Esophagus muscularis mucosa (tissue), 4 donors: ENCODE measurements around the gene PCDH15. TPM values are rescaled to one million over a fixed set of nuclear protein-coding genes. Genes with fewer than 3 reads are reported as not detected.

Experiments
- DNase-seq: peaks from one replicate; pipeline ENCODE4 v3.0.0-alpha.2; 2017; ENCODE audit errors: extremely low spot score
- H3K27ac ChIP-seq, 4 donors: fragments of 200-600 bp; sonication (generic); replicated peaks in 1 of 4; 1 replicate in 3 of 4; 2 replicates in 1 of 4; pipeline ENCODE4 v1.5.1; 2016 to 2019; ENCODE audit warnings: mild to moderate bottlenecking in 1 of 4
- H3K27me3 ChIP-seq, 4 donors: fragments of 200-600 bp; sonication (generic); one replicate each; pipeline versions ENCODE4 v1.5.1 to v1.6.0; 2016 to 2019
- H3K36me3 ChIP-seq, 4 donors: fragments of 200-600 bp; sonication (generic); one replicate each; pipeline ENCODE4 v1.5.1; 2016 to 2019
- H3K4me1 ChIP-seq, 4 donors: fragments of 200-600 bp; sonication (generic); one replicate each; pipeline ENCODE4 v1.5.1; 2016 to 2019
- H3K4me3 ChIP-seq, 4 donors: fragments of 200-600 bp; sonication (generic); 1 replicate in 2 of 4; 2 replicates in 2 of 4; pipeline ENCODE4 v1.5.1; 2016 to 2019; ENCODE audit warnings: mild to moderate bottlenecking in 4 of 4, moderate library complexity in 1 of 4
- H3K9me3 ChIP-seq, 4 donors: fragments of 200-600 bp; sonication (generic); 1 replicate in 3 of 4; 2 replicates in 1 of 4; pipeline ENCODE4 v1.5.1; 2016 to 2019
- CTCF ChIP-seq, 3 experiments: fragments of 200-600 bp in 2 of 3; fragments of 450-650 bp in 1 of 3; sonication (generic) in 2 of 3; IDR thresholded peaks; one replicate each; pipeline ENCODE4 v1.5.1; 2017 to 2019; ENCODE audit warnings: antibody characterized with exemption in 3 of 3, mild to moderate bottlenecking in 2 of 3, moderate library complexity in 1 of 3
- EP300 ChIP-seq: sonication (generic); formaldehyde crosslinking; IDR thresholded peaks from one replicate; pipeline ENCODE4 v1.6.1; 2017; ENCODE audit warnings: antibody characterized with exemption
- POLR2A ChIP-seq: fragments of 450-650 bp; IDR thresholded peaks from one replicate; pipeline ENCODE4 v1.6.1; 2017; ENCODE audit warnings: antibody characterized with exemption, moderate library complexity, mild to moderate bottlenecking, low read depth
- POLR2AphosphoS5 ChIP-seq, 2 donors: sonication (generic); formaldehyde crosslinking; IDR thresholded peaks; one replicate each; pipeline ENCODE4 v1.6.1; 2017; ENCODE audit warnings: antibody characterized with exemption in 2 of 2
- WGBS: methylation state at CpG from one replicate; pipeline ENCODE4 v1.1.5; 2018; 5-methylcytosine and 5-hydroxymethylcytosine counted together
- intact Hi-C: fragments of 100-400 bp; cut with DNase I; formaldehyde crosslinking; loops from one replicate; pipeline ENCODE4 v1.15.1; 2023
- total RNA-seq, 4 donors: library from RNA; depleted of rRNA; stranded (reverse); fragments of >200 nt; gene quantifications; one replicate each; pipeline versions ENCODE4 v1.1.0 to v1.2.1, GENCODE V29; 2016

Gene PCDH15
- total RNA-seq, 4 donors from 2014 or later = 0.13 to 0.50 TPM; not detected in 2

- H3K36me3 ChIP-seq = no peaks in the 10 kb centered on the region
- no peaks in the 10 kb centered on the region for H3K27me3 ChIP-seq
- no peaks in the 10 kb centered on the region for H3K4me1 ChIP-seq
- intact Hi-C loops = no loop called here
- H3K27ac ChIP-seq = no peak overlapping the region
- WGBS = 88% methylated on average over 1 of the region's 1 CpG
- H3K4me3 ChIP-seq = no peak overlapping the region
- H3K9me3 ChIP-seq = no peaks in the 10 kb centered on the region
- TF ChIP-seq CTCF (IDR thresholded peaks at IDR 0.05) (no peak), POLR2AphosphoS5 (IDR thresholded peaks at IDR 0.05) (no peak), EP300 (no peak), POLR2A (no peak)
- DNase-seq = no peak
Observed at GRCh38 chr10:54749623-54750022, 51.4 kb downstream of the PCDH15 start.

- TF ChIP-seq POLR2AphosphoS5 (IDR thresholded peaks at IDR 0.05) = no peak
- no peak for TF ChIP-seq CTCF (IDR thresholded peaks at IDR 0.05)
- no peak for TF ChIP-seq POLR2A
- no peak for TF ChIP-seq EP300
- DNase-seq = no peak
- no peaks in the 10 kb centered on the region for H3K27me3 ChIP-seq
- H3K36me3 ChIP-seq = no peaks in the 10 kb centered on the region
- WGBS = 64% methylated on average over 2 of the region's 2 CpGs
- H3K27ac ChIP-seq = no peak overlapping the region
- no peaks in the 10 kb centered on the region for H3K9me3 ChIP-seq
- H3K4me3 ChIP-seq = no peak overlapping the region
- no peaks in the 10 kb centered on the region for H3K4me1 ChIP-seq
- intact Hi-C loops = no loop called here
Observed at GRCh38 chr10:54745436-54745835, 55.6 kb downstream of the PCDH15 start.

- WGBS = 88% methylated on average over 4 of the region's 4 CpGs
Observed at GRCh38 chr10:54742416-54742815, 58.6 kb downstream of the PCDH15 start.

GRCh38 chr10:54728511-54728910 is 72.5 kb downstream of the PCDH15 start:
- Histone ChIP-seq H3K9me3 (peaks cover 0 to 7% (median 0%) of the 10 kb centered on the region in 4 donors), H3K27me3 (no peaks in the 10 kb centered on the region), H3K4me3 (no peak overlapping the region), H3K36me3 (no peaks in the 10 kb centered on the region), H3K27ac (no peak overlapping the region), H3K4me1 (no peaks in the 10 kb centered on the region)
- TF ChIP-seq POLR2AphosphoS5 (IDR thresholded peaks at IDR 0.05) (no peak), POLR2A (no peak), CTCF (IDR thresholded peaks at IDR 0.05) (no peak), EP300 (no peak)
- 90% methylated on average over 1 of the region's 1 CpG for WGBS
- intact Hi-C loops = no loop called here
- no peak for DNase-seq

More at GRCh38 chr10:54742416-54742815, 58.6 kb downstream of the PCDH15 start:
- DNase-seq = no peak
- Histone ChIP-seq H3K27ac (no peak overlapping the region), H3K4me1 (no peaks in the 10 kb centered on the region), H3K9me3 (no peaks in the 10 kb centered on the region), H3K36me3 (no peaks in the 10 kb centered on the region), H3K27me3 (no peaks in the 10 kb centered on the region), H3K4me3 (no peak overlapping the region)
- intact Hi-C loops = no loop called here
- TF ChIP-seq EP300 (no peak), POLR2AphosphoS5 (IDR thresholded peaks at IDR 0.05) (no peak), POLR2A (no peak), CTCF (IDR thresholded peaks at IDR 0.05) (no peak)

GRCh38 chr10:54722075-54722474 is 79.0 kb downstream of the PCDH15 start:
- TF ChIP-seq EP300 (no peak), CTCF (IDR thresholded peaks at IDR 0.05) (no peak), POLR2A (no peak), POLR2AphosphoS5 (IDR thresholded peaks at IDR 0.05) (no peak)
- Histone ChIP-seq H3K36me3 (no peaks in the 10 kb centered on the region), H3K9me3 (peaks cover 0 to 12% (median 0%) of the 10 kb centered on the region in 4 donors), H3K27me3 (no peaks in the 10 kb centered on the region), H3K4me3 (no peak overlapping the region), H3K27ac (no peak overlapping the region), H3K4me1 (no peaks in the 10 kb centered on the region)
- no peak for DNase-seq
- 47% methylated on average over 1 of the region's 1 CpG for WGBS
- intact Hi-C loops = no loop called here
